ENCODE data around the gene SRGN.

Gene SRGN

DNA sequence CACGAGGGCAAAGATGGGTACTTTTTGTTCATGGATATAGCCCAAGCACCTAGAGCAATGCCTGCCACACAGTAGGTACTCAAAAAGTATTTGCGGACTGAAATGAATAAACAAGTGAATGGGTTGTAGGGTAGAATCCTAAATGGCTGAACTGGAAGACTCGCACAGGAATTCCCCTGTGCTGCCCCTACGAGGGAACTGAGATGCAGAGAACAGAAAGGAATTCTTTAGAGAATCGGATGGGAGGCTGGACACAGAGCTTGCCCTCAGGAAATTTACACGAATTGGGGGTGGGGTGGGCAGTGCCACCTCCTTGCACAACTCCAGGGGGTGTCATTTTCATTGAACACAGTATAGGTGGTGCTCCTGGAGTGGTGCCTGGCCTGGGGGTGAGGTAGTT is 35.2 kb upstream of the SRGN start:
- no peak overlapping the region for H3K4me3 ChIP-seq (ENCODE audit: control insufficient read depth, low read depth, low read length)
- TF ChIP-seq, protein P1, sequence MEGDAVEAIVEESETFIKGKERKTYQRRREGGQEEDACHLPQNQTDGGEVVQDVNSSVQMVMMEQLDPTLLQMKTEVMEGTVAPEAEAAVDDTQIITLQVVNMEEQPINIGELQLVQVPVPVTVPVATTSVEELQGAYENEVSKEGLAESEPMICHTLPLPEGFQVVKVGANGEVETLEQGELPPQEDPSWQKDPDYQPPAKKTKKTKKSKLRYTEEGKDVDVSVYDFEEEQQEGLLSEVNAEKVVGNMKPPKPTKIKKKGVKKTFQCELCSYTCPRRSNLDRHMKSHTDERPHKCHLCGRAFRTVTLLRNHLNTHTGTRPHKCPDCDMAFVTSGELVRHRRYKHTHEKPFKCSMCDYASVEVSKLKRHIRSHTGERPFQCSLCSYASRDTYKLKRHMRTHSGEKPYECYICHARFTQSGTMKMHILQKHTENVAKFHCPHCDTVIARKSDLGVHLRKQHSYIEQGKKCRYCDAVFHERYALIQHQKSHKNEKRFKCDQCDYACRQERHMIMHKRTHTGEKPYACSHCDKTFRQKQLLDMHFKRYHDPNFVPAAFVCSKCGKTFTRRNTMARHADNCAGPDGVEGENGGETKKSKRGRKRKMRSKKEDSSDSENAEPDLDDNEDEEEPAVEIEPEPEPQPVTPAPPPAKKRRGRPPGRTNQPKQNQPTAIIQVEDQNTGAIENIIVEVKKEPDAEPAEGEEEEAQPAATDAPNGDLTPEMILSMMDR (IDR thresholded peaks at IDR 0.05; ENCODE audit: control insufficient read depth, insufficient read depth, low read depth, low read length, missing control alignments): no peak
- no peak for DNase-seq (ENCODE audit: low read depth)

DNA sequence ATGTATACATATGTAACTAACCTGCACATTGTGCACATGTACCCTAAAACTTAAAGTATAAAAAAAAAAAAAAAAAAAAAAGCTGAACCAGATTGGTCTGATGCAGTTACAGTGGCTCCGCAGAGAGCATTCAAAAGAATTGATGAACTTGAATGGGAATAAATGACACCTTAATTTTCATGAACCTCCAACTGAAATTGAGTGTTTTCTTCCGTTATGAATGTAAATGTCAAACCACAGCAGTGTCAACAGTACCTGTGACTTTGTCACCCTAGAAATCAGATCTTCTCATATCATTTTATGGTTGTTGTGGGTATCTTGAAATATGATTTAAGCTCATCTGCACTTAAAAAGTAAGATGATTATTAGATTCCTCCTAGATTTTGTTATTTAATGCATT is 32.7 kb upstream of the SRGN start:
- no peak for DNase-seq (ENCODE audit: low read depth)
- no peak overlapping the region for H3K4me3 ChIP-seq (ENCODE audit: control insufficient read depth, low read depth, low read length)
- TF ChIP-seq, protein P1 (IDR thresholded peaks at IDR 0.05; ENCODE audit: control insufficient read depth, insufficient read depth, low read depth, low read length, missing control alignments): no peak

DNA sequence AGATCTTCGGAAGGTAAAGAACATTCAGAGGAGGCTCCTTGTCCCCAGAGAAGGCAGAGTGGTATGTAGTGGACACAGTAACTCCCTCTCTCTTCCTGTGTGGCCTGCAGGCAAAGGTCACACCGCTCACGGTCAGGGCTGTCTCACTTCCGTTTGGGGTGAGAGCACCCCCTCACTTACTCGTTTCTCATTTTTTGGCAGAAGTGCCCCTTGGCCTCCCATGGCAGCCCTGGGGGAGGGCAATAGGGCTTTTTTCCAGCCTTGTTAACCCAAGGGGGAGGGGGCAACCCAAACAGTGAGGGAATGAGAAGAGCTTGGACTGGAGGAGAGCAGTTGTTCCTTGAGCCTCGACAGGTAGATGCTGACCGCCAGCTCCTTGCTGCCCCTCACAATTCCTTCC is 31.8 kb upstream of the SRGN start:
- TF ChIP-seq, protein P1 (IDR thresholded peaks at IDR 0.05; ENCODE audit: control insufficient read depth, insufficient read depth, low read depth, low read length, missing control alignments): no peak
- H3K4me3 ChIP-seq (ENCODE audit: control insufficient read depth, low read depth, low read length): no peak overlapping the region
- no peak for DNase-seq (ENCODE audit: low read depth)

DNA sequence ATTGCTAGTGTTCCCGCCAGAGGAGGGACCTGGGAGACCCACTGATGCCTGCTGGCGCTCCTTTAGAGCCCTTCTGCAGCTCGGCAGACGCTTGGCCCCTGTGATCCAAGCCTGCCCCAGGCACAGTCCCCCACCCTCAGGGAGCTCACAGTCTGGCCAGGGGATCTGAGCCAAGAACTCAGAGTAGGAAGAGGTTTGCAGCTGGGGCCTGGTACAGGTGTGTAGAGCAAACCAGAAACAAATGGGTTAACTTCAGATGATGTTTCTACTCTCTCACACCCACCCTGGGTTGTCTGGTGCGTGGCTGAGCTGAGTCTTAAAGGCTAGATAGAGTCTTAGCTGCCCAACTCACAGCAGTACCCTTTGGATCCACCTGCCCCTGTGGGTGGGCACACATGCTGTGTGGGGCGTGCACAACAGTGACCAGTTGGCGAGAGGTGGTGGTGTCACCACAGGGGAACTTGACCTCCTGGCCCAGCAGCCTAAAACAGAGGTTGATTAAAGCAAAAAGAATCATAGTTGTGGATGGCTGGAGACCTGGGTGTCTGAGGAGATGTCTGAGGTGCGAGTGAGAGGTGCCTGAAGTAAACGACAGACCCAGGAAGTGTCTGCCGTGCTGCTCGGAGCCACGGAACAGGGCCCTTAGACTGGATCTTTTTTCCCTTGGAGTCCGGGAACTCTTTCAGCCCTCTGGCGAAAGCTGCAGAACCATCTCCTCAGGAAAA is 31.2 kb upstream of the SRGN start:
- H3K4me3 ChIP-seq (ENCODE audit: control insufficient read depth, low read depth, low read length): no peak overlapping the region
- no peak for DNase-seq (ENCODE audit: low read depth)
- TF ChIP-seq, protein P1 (IDR thresholded peaks at IDR 0.05; ENCODE audit: control insufficient read depth, insufficient read depth, low read depth, low read length, missing control alignments): no peak

- no peak overlapping the region for H3K4me3 ChIP-seq (ENCODE audit: control insufficient read depth, low read depth, low read length)
- TF ChIP-seq, protein P1 (IDR thresholded peaks at IDR 0.05; ENCODE audit: control insufficient read depth, insufficient read depth, low read depth, low read length, missing control alignments): no peak
- DNase-seq (ENCODE audit: low read depth): no peak
Measured at GRCh38 chr10:69057261-69057950, 30.5 kb upstream of the SRGN start.

DNA sequence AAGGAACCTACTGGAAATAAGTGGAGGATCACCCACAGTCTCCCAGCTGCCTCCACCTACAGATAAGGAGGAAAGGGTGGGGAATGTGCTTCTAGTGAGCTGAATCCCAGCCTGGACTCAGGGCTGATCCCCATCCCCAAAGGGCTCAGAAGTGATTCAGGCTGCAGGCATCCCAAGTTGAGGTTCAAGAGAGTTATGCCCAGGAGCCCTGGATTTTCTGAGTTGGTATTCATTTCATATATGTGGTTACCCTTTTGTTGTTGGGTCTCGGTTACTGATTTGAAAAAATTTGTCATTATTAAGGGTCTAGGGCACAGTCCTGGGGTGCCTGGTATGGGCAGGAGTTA is 30.0 kb upstream of the SRGN start:
- no peak for DNase-seq (ENCODE audit: low read depth)
- no peak overlapping the region for H3K4me3 ChIP-seq (ENCODE audit: control insufficient read depth, low read depth, low read length)
- TF ChIP-seq, protein P1 (IDR thresholded peaks at IDR 0.05; ENCODE audit: control insufficient read depth, insufficient read depth, low read depth, low read length, missing control alignments): no peak

Measured in AG09309 (cell line).